GM19351 (cell line): ENCODE data around the gene PTPRK.
A peak's percentile ranks its signal among the peaks of the same experiment; 100 is the strongest.

ENCODE experiments used
- ATAC-seq: cut with Tn5 transposase; IDR thresholded peaks from one replicate; pipeline ENCODE4 v1.9.1; 2021; ENCODE audit warnings: mild to moderate bottlenecking, moderate library complexity; ENCODE audit not compliant: unreplicated experiment

Gene PTPRK

GRCh38 chr6:128520436-128521281 lies at the start of gene PTPRK:
Gene PTPRK (minus strand): TSS chr6:128520599. CDS start chr6:128520358, 241 bp downstream.
- ATAC-seq: peak; percentile 83

- no peak for ATAC-seq
These were observed 46.6 kb upstream of the PTPRK start for GRCh38 chr6:128567029-128567428.

- no peak for ATAC-seq
These were observed 40.6 kb upstream of the PTPRK start for GRCh38 chr6:128560966-128561365.

- ATAC-seq: no peak
These were observed 38.5 kb upstream of the PTPRK start for GRCh38 chr6:128558924-128559323.

GRCh38 chr6:128558021-128558420 lies 37.6 kb upstream of the PTPRK start:
- ATAC-seq: peak; percentile 74

- ATAC-seq: no peak
These were observed 36.7 kb upstream of the PTPRK start for GRCh38 chr6:128557081-128557480.

GRCh38 chr6:128554302-128554701 lies 33.9 kb upstream of the PTPRK start:
- no peak for ATAC-seq

GRCh38 chr6:128541261-128541660 lies 20.9 kb upstream of the PTPRK start:
- ATAC-seq: no peak

- no peak for ATAC-seq
These were observed 18.4 kb upstream of the PTPRK start for GRCh38 chr6:128538763-128539162.

- ATAC-seq: no peak
These were observed 12.4 kb upstream of the PTPRK start for GRCh38 chr6:128532827-128533226.

GRCh38 chr6:128532136-128532535 lies 11.7 kb upstream of the PTPRK start:
- no peak for ATAC-seq

- no peak for ATAC-seq
These were observed 11.3 kb upstream of the PTPRK start for GRCh38 chr6:128531696-128532095.

- ATAC-seq: no peak
These were observed 7.8 kb upstream of the PTPRK start for GRCh38 chr6:128528241-128528640.

- no peak for ATAC-seq
These were observed 7.0 kb upstream of the PTPRK start for GRCh38 chr6:128527375-128527774.

GRCh38 chr6:128526152-128526914 lies 5.9 kb upstream of the PTPRK start:
- no peak for ATAC-seq

GRCh38 chr6:128525406-128525805 lies 5.0 kb upstream of the PTPRK start:
- no peak for ATAC-seq

GRCh38 chr6:128521282-128521632 lies 858 bp upstream of the PTPRK start:
- no peak for ATAC-seq

- ATAC-seq: peak; percentile 25
These were observed 416 bp downstream of the PTPRK start for GRCh38 chr6:128519931-128520435.

GRCh38 chr6:128519132-128519930 lies 1.1 kb downstream of the PTPRK start:
- ATAC-seq: no peak

- ATAC-seq: no peak
These were observed 1.8 kb downstream of the PTPRK start for GRCh38 chr6:128518434-128519131.

- no peak for ATAC-seq
These were observed 3.3 kb downstream of the PTPRK start for GRCh38 chr6:128517124-128517523.
